Measurements from ENCODE around the gene GNL2. TPM values are rescaled to one million over a fixed set of nuclear protein-coding genes. Genes with fewer than 3 reads are reported as not detected.

GNL2 gene
- polyA plus RNA-seq, 3 donors from 2014 or later = 29.3 to 55.0 (median 40.8) TPM

DNA sequence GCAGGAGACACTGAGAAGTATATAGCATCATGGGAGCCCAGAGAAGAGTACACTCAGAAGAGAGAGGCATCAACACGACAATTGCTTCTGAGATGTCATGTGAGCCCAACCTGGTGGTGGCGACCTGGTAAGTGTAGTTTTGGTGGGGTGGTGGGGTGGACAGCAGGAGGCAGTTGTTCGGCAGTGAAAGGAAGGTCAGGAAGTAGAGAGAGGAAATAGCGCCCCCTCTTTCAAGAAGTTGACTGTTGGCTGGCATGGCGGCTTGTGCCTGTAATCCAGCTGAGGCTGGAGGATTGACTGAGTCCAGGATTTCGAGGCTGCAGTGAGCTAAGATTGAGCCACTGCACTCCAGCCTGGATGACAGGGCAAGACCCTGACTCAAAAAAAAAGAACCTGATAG is 26.4 kb upstream of the GNL2 start:
- Mint-ChIP-seq H3K4me1 (no peaks in the 10 kb centered on the region), H3K36me3 (no peaks in the 10 kb centered on the region), H3K27ac (no peak overlapping the region), H3K27me3 (ENCODE audit: low read depth in 3 of 3) (peaks cover 5 to 12% (median 9%) of the 10 kb centered on the region in 3 donors), H3K9me3 (no peaks in the 10 kb centered on the region), H3K4me3 (no peak overlapping the region)
- no peak for DNase-seq

- no peak overlapping the region for H3K4me3 Mint-ChIP-seq
- no peak for DNase-seq
- H3K27me3 Mint-ChIP-seq (ENCODE audit: low read depth in 3 of 3) = peaks cover 5 to 14% (median 12%) of the 10 kb centered on the region in 3 donors
- H3K36me3 Mint-ChIP-seq = no peaks in the 10 kb centered on the region
- no peak overlapping the region for H3K27ac Mint-ChIP-seq
- no peaks in the 10 kb centered on the region for H3K4me1 Mint-ChIP-seq
- no peaks in the 10 kb centered on the region for H3K9me3 Mint-ChIP-seq
These were observed 25.7 kb upstream of the GNL2 start for GRCh38 chr1:37621326-37621870.

GRCh38 chr1:37620707-37621106 is 25.0 kb upstream of the GNL2 start:
- Mint-ChIP-seq H3K36me3 (no peaks in the 10 kb centered on the region), H3K4me3 (no peak overlapping the region), H3K27me3 (ENCODE audit: low read depth in 3 of 3) (peaks cover 5 to 16% (median 13%) of the 10 kb centered on the region in 3 donors), H3K4me1 (no peaks in the 10 kb centered on the region), H3K9me3 (peaks cover 0 to 3% (median 0%) of the 10 kb centered on the region in 6 donors), H3K27ac (no peak overlapping the region)
- DNase-seq = no peak

DNA sequence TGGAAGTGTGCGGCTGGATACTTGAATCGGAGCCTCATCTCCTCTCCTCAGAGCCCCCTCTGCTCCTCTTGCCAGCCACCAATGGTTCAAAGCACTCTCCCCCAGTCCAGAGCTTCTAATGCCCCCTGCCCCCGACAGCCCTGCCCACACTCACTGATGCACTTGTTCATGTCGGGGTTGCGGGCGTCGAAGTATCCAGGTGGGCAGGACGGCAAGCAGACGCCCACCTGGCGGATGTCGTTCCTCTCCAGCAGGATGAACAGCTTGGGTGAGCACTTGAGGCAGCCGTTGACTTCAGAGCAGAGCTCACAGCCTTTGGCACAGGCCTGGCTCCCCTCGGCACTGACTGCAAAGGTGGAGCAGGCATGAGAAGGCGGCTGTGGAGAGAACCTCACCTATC is 20.6 kb upstream of the GNL2 start:
- Mint-ChIP-seq H3K27ac (no peak overlapping the region), H3K27me3 (ENCODE audit: low read depth in 3 of 3) (peaks cover 7 to 22% (median 13%) of the 10 kb centered on the region in 3 donors), H3K4me3 (no peak overlapping the region), H3K4me1 (no peaks in the 10 kb centered on the region), H3K9me3 (peaks cover 0 to 3% (median 0%) of the 10 kb centered on the region in 6 donors), H3K36me3 (no peaks in the 10 kb centered on the region)
- no peak for DNase-seq

- no peaks in the 10 kb centered on the region for H3K36me3 Mint-ChIP-seq
- H3K4me1 Mint-ChIP-seq = no peaks in the 10 kb centered on the region
- peaks cover 5 to 18% (median 11%) of the 10 kb centered on the region in 3 donors for H3K27me3 Mint-ChIP-seq (ENCODE audit: low read depth in 3 of 3)
These were observed 18.4 kb upstream of the GNL2 start for GRCh38 chr1:37614105-37614504.

GRCh38 chr1:37612186-37612585 is 16.4 kb upstream of the GNL2 start:
- Mint-ChIP-seq H3K4me1 (no peaks in the 10 kb centered on the region), H3K27ac (no peak overlapping the region), H3K4me3 (no peak overlapping the region), H3K36me3 (no peaks in the 10 kb centered on the region), H3K9me3 (peaks cover 0 to 3% (median 0%) of the 10 kb centered on the region in 6 donors), H3K27me3 (ENCODE audit: low read depth in 3 of 3) (peaks cover 2 to 15% (median 7%) of the 10 kb centered on the region in 3 donors)
- DNase-seq = no peak

More at GRCh38 chr1:37614105-37614504, 18.4 kb upstream of the GNL2 start:
- DNase-seq = no peak
- no peak overlapping the region for H3K27ac Mint-ChIP-seq
- peaks cover 0 to 3% (median 0%) of the 10 kb centered on the region in 6 donors for H3K9me3 Mint-ChIP-seq
- no peak overlapping the region for H3K4me3 Mint-ChIP-seq

GRCh38 chr1:37609994-37610393 is 14.3 kb upstream of the GNL2 start:
- Mint-ChIP-seq H3K4me3 (no peak overlapping the region), H3K9me3 (no peaks in the 10 kb centered on the region), H3K27me3 (ENCODE audit: low read depth in 3 of 3) (peaks cover 1 to 5% (median 4%) of the 10 kb centered on the region in 3 donors), H3K4me1 (no peaks in the 10 kb centered on the region), H3K36me3 (no peaks in the 10 kb centered on the region), H3K27ac (no peak overlapping the region)
- DNase-seq = no peak

GRCh38 chr1:37609002-37609401 is 13.3 kb upstream of the GNL2 start:
- H3K27me3 Mint-ChIP-seq (ENCODE audit: low read depth in 3 of 3) = peaks cover 1 to 8% (median 4%) of the 10 kb centered on the region in 3 donors
- no peak overlapping the region for H3K27ac Mint-ChIP-seq
- no peak overlapping the region for H3K4me3 Mint-ChIP-seq
- no peaks in the 10 kb centered on the region for H3K36me3 Mint-ChIP-seq
- H3K4me1 Mint-ChIP-seq = no peaks in the 10 kb centered on the region
- no peaks in the 10 kb centered on the region for H3K9me3 Mint-ChIP-seq
- DNase-seq = no peak

DNA sequence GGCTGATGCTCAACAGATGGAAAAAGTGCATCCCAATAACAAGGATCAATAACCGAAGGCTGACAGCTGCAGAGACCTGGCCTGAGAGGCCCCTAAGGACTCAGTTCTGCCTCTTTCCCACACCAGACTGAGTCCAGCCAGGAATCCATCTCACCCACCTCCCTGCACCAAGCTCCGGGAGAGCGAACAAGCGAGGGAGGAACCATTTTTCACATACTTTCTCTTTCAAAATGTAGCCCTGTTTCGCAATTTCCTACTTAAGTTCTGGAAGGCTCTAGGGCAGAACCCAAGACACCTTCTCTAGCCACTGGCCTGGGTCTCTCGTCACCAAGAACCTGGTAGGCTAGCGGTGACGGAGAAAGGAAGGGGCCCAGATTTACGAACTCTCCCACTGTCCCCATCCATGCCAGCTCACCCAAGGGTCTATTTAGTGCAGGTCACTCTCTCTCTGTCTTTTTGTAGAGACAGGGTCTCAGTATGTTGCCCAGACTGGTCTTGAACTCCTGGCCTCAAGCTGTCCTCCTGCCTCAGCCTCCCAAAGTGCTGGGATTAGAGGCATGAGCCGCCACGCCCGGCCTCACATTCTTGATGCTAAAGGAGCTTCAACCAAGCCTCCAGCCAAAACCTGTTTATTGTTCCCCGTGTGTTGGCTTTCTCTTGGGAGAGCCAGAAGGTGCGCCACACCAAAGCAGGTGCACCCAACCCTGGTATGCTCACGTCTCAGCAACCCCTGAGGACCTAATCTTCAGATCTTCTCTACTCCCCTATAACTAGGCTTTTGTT is 10.9 kb upstream of the GNL2 start:
- no peaks in the 10 kb centered on the region for H3K9me3 Mint-ChIP-seq
- DNase-seq = no peak
- no peak overlapping the region for H3K4me3 Mint-ChIP-seq
- peaks cover 1 to 6% (median 2%) of the 10 kb centered on the region in 3 donors for H3K27me3 Mint-ChIP-seq (ENCODE audit: low read depth in 3 of 3)
- H3K27ac Mint-ChIP-seq = no peak overlapping the region
- no peaks in the 10 kb centered on the region for H3K36me3 Mint-ChIP-seq
- no peaks in the 10 kb centered on the region for H3K4me1 Mint-ChIP-seq

DNA sequence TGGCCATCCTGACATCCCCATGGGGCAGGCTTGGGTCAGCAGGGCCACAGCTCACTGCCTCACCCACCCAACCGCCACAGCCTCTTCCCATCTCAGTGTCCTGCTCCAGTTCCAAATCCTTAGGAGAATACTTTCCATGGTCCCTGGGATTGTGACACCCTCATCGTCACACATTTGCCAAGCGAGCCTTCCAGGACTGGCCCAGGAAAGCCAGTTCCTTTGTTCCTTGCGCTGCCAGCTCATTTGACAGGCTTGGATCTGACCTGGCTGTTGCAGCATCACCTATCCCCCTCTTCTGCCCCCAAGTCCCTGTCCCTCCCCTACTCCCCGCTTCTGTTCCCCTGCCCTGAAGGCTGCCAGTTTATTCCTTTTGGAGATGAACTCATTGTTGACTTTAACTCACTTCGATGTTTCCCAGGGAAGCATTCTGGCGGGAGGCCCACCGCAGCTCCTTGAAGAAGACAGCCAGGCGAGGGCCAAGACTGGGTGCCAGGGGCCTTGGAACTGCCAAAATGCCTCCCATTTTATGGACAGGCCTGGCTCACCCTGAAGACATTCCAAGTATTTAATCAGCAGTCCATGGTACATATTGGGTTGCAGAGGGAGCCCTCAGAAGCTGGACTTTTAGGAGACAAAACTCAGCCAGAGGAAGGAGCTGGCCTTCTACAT is 10.2 kb upstream of the GNL2 start:
- H3K4me1 Mint-ChIP-seq = no peaks in the 10 kb centered on the region

DNA sequence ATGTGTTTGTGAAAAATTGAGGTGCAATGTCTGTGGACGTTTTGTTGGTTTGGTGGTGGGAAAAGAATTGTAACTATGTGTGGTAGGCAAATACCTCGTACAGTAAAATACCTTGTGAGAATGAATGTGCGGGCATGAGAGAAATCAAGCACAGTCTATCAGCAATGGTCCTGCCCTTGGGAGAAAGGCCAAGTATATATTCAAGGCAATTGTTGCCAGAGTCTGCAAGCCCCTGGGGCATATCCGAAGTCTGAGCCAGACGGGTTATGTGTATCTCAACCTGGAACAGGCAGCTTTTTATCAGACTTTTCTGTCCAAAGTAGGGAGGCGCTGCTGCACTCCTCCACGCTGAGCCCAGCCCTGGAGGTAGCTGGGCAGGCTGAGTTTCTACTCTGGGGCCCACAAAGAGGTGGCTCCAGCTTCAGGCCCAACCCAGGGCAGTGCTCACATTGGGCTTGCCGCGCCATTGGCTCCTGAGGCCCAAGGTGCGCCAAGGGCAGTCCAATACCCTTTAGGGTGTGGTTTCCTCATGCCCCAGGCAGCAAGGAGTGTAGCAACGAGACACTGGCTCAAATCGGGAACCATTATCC is 9.4 kb upstream of the GNL2 start:
- Mint-ChIP-seq H3K9me3 (no peaks in the 10 kb centered on the region), H3K27ac (no peak overlapping the region), H3K4me1 (no peaks in the 10 kb centered on the region), H3K4me3 (no peak overlapping the region), H3K27me3 (ENCODE audit: low read depth in 3 of 3) (peaks cover 0 to 6% (median 2%) of the 10 kb centered on the region in 3 donors), H3K36me3 (no peaks in the 10 kb centered on the region)
- DNase-seq = no peak

More for the DNA sequence above, 10.2 kb upstream of the GNL2 start:
- no peak overlapping the region for H3K4me3 Mint-ChIP-seq
- H3K27me3 Mint-ChIP-seq (ENCODE audit: low read depth in 3 of 3) = peaks cover 1 to 6% (median 2%) of the 10 kb centered on the region in 3 donors
- no peaks in the 10 kb centered on the region for H3K9me3 Mint-ChIP-seq
- no peak for DNase-seq
- H3K27ac Mint-ChIP-seq = no peak overlapping the region
- no peaks in the 10 kb centered on the region for H3K36me3 Mint-ChIP-seq

- peak; percentile 20 to 31 (median 21) for DNase-seq
- no peaks in the 10 kb centered on the region for H3K4me1 Mint-ChIP-seq
These were observed 7.3 kb upstream of the GNL2 start for GRCh38 chr1:37602750-37603694.

GRCh38 chr1:37601441-37601840 is 5.7 kb upstream of the GNL2 start:
- H3K36me3 Mint-ChIP-seq = no peaks in the 10 kb centered on the region
- no peak overlapping the region for H3K27ac Mint-ChIP-seq
- H3K9me3 Mint-ChIP-seq = no peaks in the 10 kb centered on the region
- DNase-seq = no peak
- peaks cover 2 to 4% of the 10 kb centered on the region in 2 donors for H3K4me1 Mint-ChIP-seq
- H3K4me3 Mint-ChIP-seq = no peak overlapping the region
- peaks cover 0 to 6% (median 2%) of the 10 kb centered on the region in 3 donors for H3K27me3 Mint-ChIP-seq (ENCODE audit: low read depth in 3 of 3)

More at GRCh38 chr1:37602750-37603694, 7.3 kb upstream of the GNL2 start:
- H3K27ac Mint-ChIP-seq = peak overlapping the region in 1 of 6 donors; percentile 67
- no peak overlapping the region for H3K4me3 Mint-ChIP-seq
- H3K27me3 Mint-ChIP-seq (ENCODE audit: low read depth in 3 of 3) = peaks cover 0 to 6% (median 2%) of the 10 kb centered on the region in 3 donors
- H3K36me3 Mint-ChIP-seq = no peaks in the 10 kb centered on the region
- no peaks in the 10 kb centered on the region for H3K9me3 Mint-ChIP-seq
